ENCODE results near the gene KIF1B. TPM values are rescaled to one million over a fixed set of nuclear protein-coding genes. Genes with fewer than 3 reads are reported as not detected.

The KIF1B gene
- total RNA-seq, 1 experiment from 2014 or later: 33.0 TPM

DNA sequence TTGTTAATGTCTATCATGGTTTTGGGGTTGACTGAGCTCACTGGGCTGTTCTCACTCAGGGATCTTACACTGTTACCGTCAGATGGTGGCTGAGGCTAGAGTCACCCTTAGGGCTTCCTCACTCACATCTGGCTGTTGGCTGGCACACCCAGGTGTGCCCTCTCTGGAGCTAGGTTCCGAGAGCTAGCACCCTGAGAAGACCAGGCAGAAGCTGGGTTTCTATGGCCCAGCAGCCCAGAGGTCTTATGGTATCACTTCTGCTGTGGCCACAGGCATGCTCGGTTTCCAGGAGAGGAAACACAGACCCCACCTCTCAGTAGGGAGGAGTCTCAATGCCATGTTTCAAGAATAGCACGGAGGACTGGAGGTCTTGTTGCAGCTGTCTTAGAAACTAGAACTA, 20.7 kb upstream of the KIF1B start:
- intact Hi-C loops (cut with micrococcal nuclease; ENCODE audit: unreplicated experiment) (no loop called here), in situ Hi-C loops (cut with HindIII; ENCODE audit: low pct_unique_long_range_greater_than_20kb, low sequenced_read_pairs) (no loop called here)
- no peaks in the 10 kb centered on the region for H3K4me1 ChIP-seq (ENCODE audit: control insufficient read depth, insufficient read depth, low read length)
- DNase-seq (ENCODE audit: low read depth, low spot score): no peak
- BruUV-seq (replicated peaks): no TSS peak
- TF ChIP-seq, protein P1, sequence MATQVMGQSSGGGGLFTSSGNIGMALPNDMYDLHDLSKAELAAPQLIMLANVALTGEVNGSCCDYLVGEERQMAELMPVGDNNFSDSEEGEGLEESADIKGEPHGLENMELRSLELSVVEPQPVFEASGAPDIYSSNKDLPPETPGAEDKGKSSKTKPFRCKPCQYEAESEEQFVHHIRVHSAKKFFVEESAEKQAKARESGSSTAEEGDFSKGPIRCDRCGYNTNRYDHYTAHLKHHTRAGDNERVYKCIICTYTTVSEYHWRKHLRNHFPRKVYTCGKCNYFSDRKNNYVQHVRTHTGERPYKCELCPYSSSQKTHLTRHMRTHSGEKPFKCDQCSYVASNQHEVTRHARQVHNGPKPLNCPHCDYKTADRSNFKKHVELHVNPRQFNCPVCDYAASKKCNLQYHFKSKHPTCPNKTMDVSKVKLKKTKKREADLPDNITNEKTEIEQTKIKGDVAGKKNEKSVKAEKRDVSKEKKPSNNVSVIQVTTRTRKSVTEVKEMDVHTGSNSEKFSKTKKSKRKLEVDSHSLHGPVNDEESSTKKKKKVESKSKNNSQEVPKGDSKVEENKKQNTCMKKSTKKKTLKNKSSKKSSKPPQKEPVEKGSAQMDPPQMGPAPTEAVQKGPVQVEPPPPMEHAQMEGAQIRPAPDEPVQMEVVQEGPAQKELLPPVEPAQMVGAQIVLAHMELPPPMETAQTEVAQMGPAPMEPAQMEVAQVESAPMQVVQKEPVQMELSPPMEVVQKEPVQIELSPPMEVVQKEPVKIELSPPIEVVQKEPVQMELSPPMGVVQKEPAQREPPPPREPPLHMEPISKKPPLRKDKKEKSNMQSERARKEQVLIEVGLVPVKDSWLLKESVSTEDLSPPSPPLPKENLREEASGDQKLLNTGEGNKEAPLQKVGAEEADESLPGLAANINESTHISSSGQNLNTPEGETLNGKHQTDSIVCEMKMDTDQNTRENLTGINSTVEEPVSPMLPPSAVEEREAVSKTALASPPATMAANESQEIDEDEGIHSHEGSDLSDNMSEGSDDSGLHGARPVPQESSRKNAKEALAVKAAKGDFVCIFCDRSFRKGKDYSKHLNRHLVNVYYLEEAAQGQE (IDR thresholded peaks at IDR 0.05; ENCODE audit: insufficient read depth in 1 of 2, low read depth in 2 of 2, low read length in 1 of 2): no peak
- TF ChIP-seq SIN3A (IDR thresholded peaks at IDR 0.05; ENCODE audit: borderline replicate concordance, insufficient read depth, low read depth, low read length): no peak
- no peak for TF ChIP-seq CTCF (IDR thresholded peaks at IDR 0.05)
- TF ChIP-seq POLR2AphosphoS5 (IDR thresholded peaks at IDR 0.05; ENCODE audit: low read depth, low read length): no peak
- no peak for TF ChIP-seq TCF7L2 (IDR thresholded peaks at IDR 0.05; ENCODE audit: low read depth, low read length)
- H3K4me3 ChIP-seq (ENCODE audit: low read depth in 2 of 2, low read length in 2 of 2): no peak overlapping the region
- POLR2A ChIA-PET: no interaction called here
- no peaks in the 10 kb centered on the region for H3K9me3 ChIP-seq (ENCODE audit: control insufficient read depth, insufficient read depth, low read depth, low read length)
- ATAC-seq: no peak; the same call in 1 of the 2 replicates
- H3K36me3 ChIP-seq (ENCODE audit: control insufficient read depth, insufficient read depth, low read length): no peaks in the 10 kb centered on the region
- CTCF ChIA-PET: no interaction called here
- H3K27ac ChIP-seq (ENCODE audit: low read length): no peak overlapping the region
- H3K27me3 ChIP-seq (ENCODE audit: control insufficient read depth, insufficient read depth, low read length): no peaks in the 10 kb centered on the region

- no peak for DNase-seq (ENCODE audit: low read depth, low spot score)
- no peaks in the 10 kb centered on the region for H3K9me3 ChIP-seq (ENCODE audit: control insufficient read depth, insufficient read depth, low read depth, low read length)
- no TSS peak for BruUV-seq (replicated peaks)
- ATAC-seq: no peak
- intact Hi-C loops (cut with micrococcal nuclease; ENCODE audit: unreplicated experiment) (no loop called here), in situ Hi-C loops (cut with HindIII; ENCODE audit: low pct_unique_long_range_greater_than_20kb, low sequenced_read_pairs) (no loop called here)
- no peaks in the 10 kb centered on the region for H3K27me3 ChIP-seq (ENCODE audit: control insufficient read depth, insufficient read depth, low read length)
- TF ChIP-seq POLR2AphosphoS5 (IDR thresholded peaks at IDR 0.05; ENCODE audit: low read depth, low read length) (no peak), TCF7L2 (IDR thresholded peaks at IDR 0.05; ENCODE audit: low read depth, low read length) (no peak), SIN3A (IDR thresholded peaks at IDR 0.05; ENCODE audit: borderline replicate concordance, insufficient read depth, low read depth, low read length) (no peak), CTCF (IDR thresholded peaks at IDR 0.05) (no peak)
- TF ChIP-seq, protein P1 (IDR thresholded peaks at IDR 0.05; ENCODE audit: insufficient read depth in 1 of 2, low read depth in 2 of 2, low read length in 1 of 2): no peak
- ChIA-PET CTCF (interaction anchor here (0.7 kb wide), 1 partner anchor 72 kb away, joined by 4 read pairs; no protein-coding TSS in a partner anchor), POLR2A (interaction anchor here (0.6 kb wide), 1 partner anchor 36 kb away, joined by 10 read pairs; no protein-coding TSS in a partner anchor)
- H3K4me3 ChIP-seq (ENCODE audit: low read depth in 2 of 2, low read length in 2 of 2): no peak overlapping the region
- no peaks in the 10 kb centered on the region for H3K36me3 ChIP-seq (ENCODE audit: control insufficient read depth, insufficient read depth, low read length)
- H3K27ac ChIP-seq (ENCODE audit: low read length): no peak overlapping the region
- no peaks in the 10 kb centered on the region for H3K4me1 ChIP-seq (ENCODE audit: control insufficient read depth, insufficient read depth, low read length)
Observed at GRCh38 chr1:10192263-10192662, 18.1 kb upstream of the KIF1B start.

Measured in Panc1 (cell line).